ENCODE results near the gene KCNK6.

The KCNK6 gene

GRCh38 chr19:38277549-38277948, 42.1 kb upstream of the KCNK6 start:
- no peak overlapping the region for H3K4me3 ChIP-seq (ENCODE audit: low read depth, low read length)
- ChIA-PET POLR2A (no interaction called here), CTCF (interaction anchor here (1.0 to 2.3 kb wide), 4 partner anchors 8 to 51 kb away, joined by 3 to 17 read pairs (median 5); no protein-coding TSS in a partner anchor)
- no peak for TF ChIP-seq CTCF (IDR thresholded peaks at IDR 0.05; ENCODE audit: insufficient read depth, low read length, missing control alignments)
- DNase-seq (ENCODE audit: low read depth, low spot score): no peak

GRCh38 chr19:38277969-38278680, 41.5 kb upstream of the KCNK6 start:
- H3K4me3 ChIP-seq (ENCODE audit: low read depth, low read length): no peak overlapping the region
- ChIA-PET POLR2A (no interaction called here), CTCF (interaction anchor here (1.0 to 2.3 kb wide), 4 partner anchors 10 to 51 kb away, joined by 3 to 17 read pairs (median 4); no protein-coding TSS in a partner anchor)
- TF ChIP-seq CTCF (IDR thresholded peaks at IDR 0.05; ENCODE audit: insufficient read depth, low read length, missing control alignments): no peak
- DNase-seq (ENCODE audit: low read depth, low spot score): no peak

- no peak for TF ChIP-seq CTCF (IDR thresholded peaks at IDR 0.05; ENCODE audit: insufficient read depth, low read length, missing control alignments)
- DNase-seq (ENCODE audit: low read depth, low spot score): no peak
- H3K4me3 ChIP-seq (ENCODE audit: low read depth, low read length): no peak overlapping the region
- ChIA-PET CTCF (interaction anchor here (0.8 to 1.3 kb wide), 2 partner anchors 27 to 57 kb away, joined by 4 read pairs; partner anchors contain the start of gene CATSPERG), POLR2A (no interaction called here)
These were observed 40.9 kb upstream of the KCNK6 start for GRCh38 chr19:38278751-38279150.

- no peak overlapping the region for H3K4me3 ChIP-seq (ENCODE audit: low read depth, low read length)
- POLR2A ChIA-PET: no interaction called here
- CTCF ChIA-PET: interaction anchor here (1.3 kb wide), 1 partner anchor 35 kb away, joined by 4 read pairs; no protein-coding TSS in a partner anchor
- TF ChIP-seq CTCF (IDR thresholded peaks at IDR 0.05; ENCODE audit: insufficient read depth, low read length, missing control alignments): no peak
- no peak for DNase-seq (ENCODE audit: low read depth, low spot score)
These were observed 39.4 kb upstream of the KCNK6 start for GRCh38 chr19:38280030-38280921.

- H3K4me3 ChIP-seq (ENCODE audit: low read depth, low read length): no peak overlapping the region
- no peak for DNase-seq (ENCODE audit: low read depth, low spot score)
- POLR2A ChIA-PET: interaction anchor here (1.0 kb wide), 1 partner anchor 54 kb away, joined by 4 read pairs; the partner anchor contains the start of gene CATSPERG
- no peak for TF ChIP-seq CTCF (IDR thresholded peaks at IDR 0.05; ENCODE audit: insufficient read depth, low read length, missing control alignments)
- CTCF ChIA-PET: interaction anchor here (1.2 kb wide), 1 partner anchor 16 kb away, joined by 3 read pairs; no protein-coding TSS in a partner anchor
These were observed 37.7 kb upstream of the KCNK6 start for GRCh38 chr19:38281811-38282566.

Data from AG04449 (cell line).